ENCODE measurements around the gene PBX3. TPM values are rescaled to one million over a fixed set of nuclear protein-coding genes. Genes with fewer than 3 reads are reported as not detected.

Gene PBX3
- total RNA-seq, 2 donors from 2014 or later, result 37.5 to 46.1 TPM

GRCh38 chr9:125763394-125763801 lies 16.2 kb downstream of the PBX3 start:
- Histone ChIP-seq H3K36me3 (ENCODE audit: control insufficient read depth, insufficient read depth, low read length) (no peaks in the 10 kb centered on the region), H3K27ac (ENCODE audit: low read depth, low read length) (peak overlapping the region; percentile 38), H3K4me3 (ENCODE audit: low read length) (no peak overlapping the region), H3K9ac (ENCODE audit: extremely low read depth, low read length, poor library complexity, severe bottlenecking) (no peak overlapping the region), H3K9me3 (ENCODE audit: control insufficient read depth, low read length) (no peaks in the 10 kb centered on the region), H3K4me1 (ENCODE audit: control insufficient read depth, insufficient read depth, low read length) (peaks cover 14% of the 10 kb centered on the region), H3K27me3 (ENCODE audit: control insufficient read depth, insufficient read depth, low read length, poor library complexity, severe bottlenecking) (no peaks in the 10 kb centered on the region)
- Mint-ChIP-seq H3K4me1 (peaks cover 34% of the 10 kb centered on the region), H3K27ac (peak overlapping the region; percentile 24), H3K36me3 (ENCODE audit: low read depth) (no peaks in the 10 kb centered on the region), H3K9me3 (no peaks in the 10 kb centered on the region), H3K27me3 (ENCODE audit: insufficient read depth) (no peaks in the 10 kb centered on the region), H3K4me3 (no peak overlapping the region)
- DNase-seq, result no peak
- TF ChIP-seq CTCF (conservative IDR thresholded peaks at IDR 0.05), result no peak
- WGBS, 2 experiments (ENCODE audit: insufficient coverage in 1 of 2, insufficient read length in 1 of 2), result 75 to 83% methylated on average over 7 of the region's 7 CpGs

- no peak for TF ChIP-seq CTCF (conservative IDR thresholded peaks at IDR 0.05)
- Mint-ChIP-seq H3K4me1 (peaks cover 26% of the 10 kb centered on the region), H3K36me3 (ENCODE audit: low read depth) (no peaks in the 10 kb centered on the region), H3K27ac (no peak overlapping the region), H3K4me3 (no peak overlapping the region), H3K27me3 (ENCODE audit: insufficient read depth) (no peaks in the 10 kb centered on the region), H3K9me3 (no peaks in the 10 kb centered on the region)
- H3K27me3 ChIP-seq (ENCODE audit: control insufficient read depth, insufficient read depth, low read length, poor library complexity, severe bottlenecking), result no peaks in the 10 kb centered on the region
- no peak overlapping the region for H3K27ac ChIP-seq (ENCODE audit: low read depth, low read length)
- H3K4me1 ChIP-seq (ENCODE audit: control insufficient read depth, insufficient read depth, low read length), result peaks cover 9% of the 10 kb centered on the region
- H3K4me3 ChIP-seq (ENCODE audit: low read length), result no peak overlapping the region
- 91 to 92% methylated on average over 2 to 3 of the region's 3 CpGs for WGBS, 2 experiments (ENCODE audit: insufficient coverage in 1 of 2, insufficient read length in 1 of 2)
- H3K36me3 ChIP-seq (ENCODE audit: control insufficient read depth, insufficient read depth, low read length), result no peaks in the 10 kb centered on the region
- no peaks in the 10 kb centered on the region for H3K9me3 ChIP-seq (ENCODE audit: control insufficient read depth, low read length)
- no peak for DNase-seq
- no peak overlapping the region for H3K9ac ChIP-seq (ENCODE audit: extremely low read depth, low read length, poor library complexity, severe bottlenecking)
These were observed 17.0 kb downstream of the PBX3 start for GRCh38 chr9:125764198-125764597.

GRCh38 chr9:125766468-125767221 lies 19.5 kb downstream of the PBX3 start:
- no peaks in the 10 kb centered on the region for H3K27me3 ChIP-seq (ENCODE audit: control insufficient read depth, insufficient read depth, low read length, poor library complexity, severe bottlenecking)
- no peaks in the 10 kb centered on the region for H3K36me3 ChIP-seq (ENCODE audit: control insufficient read depth, insufficient read depth, low read length)
- no peaks in the 10 kb centered on the region for H3K27me3 Mint-ChIP-seq (ENCODE audit: insufficient read depth)
- no peaks in the 10 kb centered on the region for H3K9me3 Mint-ChIP-seq
- H3K4me1 ChIP-seq (ENCODE audit: control insufficient read depth, insufficient read depth, low read length), result peaks cover 2% of the 10 kb centered on the region
- H3K27ac ChIP-seq (ENCODE audit: low read depth, low read length), result no peak overlapping the region
- H3K4me3 ChIP-seq (ENCODE audit: low read length), result no peak overlapping the region
- H3K4me3 Mint-ChIP-seq, result no peak overlapping the region
- WGBS, 2 experiments (ENCODE audit: insufficient coverage in 1 of 2, insufficient read length in 1 of 2), result 94 to 100% methylated on average over 2 of the region's 2 CpGs
- no peak for DNase-seq
- H3K9me3 ChIP-seq (ENCODE audit: control insufficient read depth, low read length), result no peaks in the 10 kb centered on the region
- H3K27ac Mint-ChIP-seq, result no peak overlapping the region
- TF ChIP-seq CTCF (conservative IDR thresholded peaks at IDR 0.05), result no peak
- no peaks in the 10 kb centered on the region for H3K36me3 Mint-ChIP-seq (ENCODE audit: low read depth)
- H3K4me1 Mint-ChIP-seq, result peaks cover 23% of the 10 kb centered on the region
- no peak overlapping the region for H3K9ac ChIP-seq (ENCODE audit: extremely low read depth, low read length, poor library complexity, severe bottlenecking)
